ENCODE data around the gene MCRIP2.
A peak's percentile ranks its signal among the peaks of the same experiment; 100 is the strongest.

Gene MCRIP2

GRCh38 chr16:693766-694165 is 52.1 kb downstream of the MCRIP2 start:
- TF ChIP-seq POLR2A (IDR thresholded peaks at IDR 0.05; ENCODE audit: low read depth, low read length) (no peak), POLR2AphosphoS5 (IDR thresholded peaks at IDR 0.05; ENCODE audit: low read depth, low read length) (no peak), TAF1 (IDR thresholded peaks at IDR 0.05; ENCODE audit: borderline replicate concordance, low read depth, low read length) (no peak)
- DNase-seq (ENCODE audit: insufficient read length) (no peak), FAIRE-seq (no peak)

GRCh38 chr16:694187-694862 is 52.7 kb downstream of the MCRIP2 start:
- no peak for DNase-seq (ENCODE audit: insufficient read length)
- TF ChIP-seq POLR2A (IDR thresholded peaks at IDR 0.05; ENCODE audit: low read depth, low read length) (no peak), POLR2AphosphoS5 (IDR thresholded peaks at IDR 0.05; ENCODE audit: low read depth, low read length) (no peak), TAF1 (IDR thresholded peaks at IDR 0.05; ENCODE audit: borderline replicate concordance, low read depth, low read length) (no peak)

GRCh38 chr16:694863-695354 is 53.3 kb downstream of the MCRIP2 start:
- TF ChIP-seq TAF1 (IDR thresholded peaks at IDR 0.05; ENCODE audit: borderline replicate concordance, low read depth, low read length) (no peak), POLR2A (IDR thresholded peaks at IDR 0.05; ENCODE audit: low read depth, low read length) (no peak), POLR2AphosphoS5 (IDR thresholded peaks at IDR 0.05; ENCODE audit: low read depth, low read length) (no peak)
- DNase-seq (ENCODE audit: insufficient read length), result no peak
- no peak for FAIRE-seq

More at GRCh38 chr16:694187-694862, 52.7 kb downstream of the MCRIP2 start:
- no peak for FAIRE-seq

GRCh38 chr16:695355-696089 is 53.9 kb downstream of the MCRIP2 start:
- DNase-seq (ENCODE audit: insufficient read length) (peak; percentile 80), FAIRE-seq (peak; percentile 83)
- TF ChIP-seq TAF1 (IDR thresholded peaks at IDR 0.05; ENCODE audit: borderline replicate concordance, low read depth, low read length) (no peak), POLR2AphosphoS5 (IDR thresholded peaks at IDR 0.05; ENCODE audit: low read depth, low read length) (0 out of 2 replicates have a peak, but pooled peaks have one; percentile 36), POLR2A (IDR thresholded peaks at IDR 0.05; ENCODE audit: low read depth, low read length) (peak; percentile 41; the same call in 1 of the 2 replicates)
